ENCODE measurements around the gene SPATA46. TPM values are rescaled to one million over a fixed set of nuclear protein-coding genes. Genes with fewer than 3 reads are reported as not detected.

SPATA46 gene
- total and polyA plus RNA-seq, 2 experiments from 2014 or later, result not detected

- Histone ChIP-seq H3K27ac (ENCODE audit: low read depth) (no peak overlapping the region), H3K4me3 (no peak overlapping the region), H3K27me3 (ENCODE audit: insufficient read depth) (no peaks in the 10 kb centered on the region), H3K4me1 (ENCODE audit: insufficient read depth) (no peaks in the 10 kb centered on the region), H3K4me2 (no peak overlapping the region), H3K9me2 (ENCODE audit: insufficient read depth) (no peaks in the 10 kb centered on the region), H4K20me1 (replicated peaks; ENCODE audit: insufficient read depth) (no peaks in the 10 kb centered on the region), H3K36me3 (ENCODE audit: insufficient read depth) (no peaks in the 10 kb centered on the region), H3F3A (replicated peaks; ENCODE audit: low read depth) (no peaks in the 10 kb centered on the region), H3K79me2 (replicated peaks; ENCODE audit: insufficient read depth) (no peaks in the 10 kb centered on the region), H2AFZ (no peak overlapping the region)
- DNase-seq (ENCODE audit: low spot score) (no peak), ATAC-seq (no peak)
- Mint-ChIP-seq H3K27me3 (ENCODE audit: insufficient read depth, low read depth, poor library complexity) (peaks cover 22% of the 10 kb centered on the region), H3K27ac (no peak overlapping the region), H3K4me1 (no peaks in the 10 kb centered on the region; the same call in 2 of the 3 replicates), H3K4me3 (no peak overlapping the region), H3K36me3 (ENCODE audit: low read depth) (peaks cover 11% of the 10 kb centered on the region; the same call in 1 of the 3 replicates), H3K9me3 (no peaks in the 10 kb centered on the region)
- TF ChIP-seq POLR2AphosphoS5 (IDR thresholded peaks at IDR 0.05; ENCODE audit: low read depth) (no peak), ETS1 (IDR thresholded peaks at IDR 0.05) (no peak), REST (IDR thresholded peaks at IDR 0.05; ENCODE audit: unreplicated experiment) (no peak), ZNF114 (CRISPR knock-in tag; IDR thresholded peaks at IDR 0.05) (no peak), ZNF331 (CRISPR knock-in tag; IDR thresholded peaks at IDR 0.05; ENCODE audit: low read depth) (no peak), EZH2phosphoT487 (IDR thresholded peaks at IDR 0.05; ENCODE audit: unreplicated experiment) (no peak), STAT1 (IDR thresholded peaks at IDR 0.05; ENCODE audit: unreplicated experiment) (no peak), CREB1 (CRISPR knock-in tag; IDR thresholded peaks at IDR 0.05; ENCODE audit: low read depth) (no peak), JUNB (IDR thresholded peaks at IDR 0.05; ENCODE audit: unreplicated experiment) (no peak)
- TF ChIP-seq, protein P1, sequence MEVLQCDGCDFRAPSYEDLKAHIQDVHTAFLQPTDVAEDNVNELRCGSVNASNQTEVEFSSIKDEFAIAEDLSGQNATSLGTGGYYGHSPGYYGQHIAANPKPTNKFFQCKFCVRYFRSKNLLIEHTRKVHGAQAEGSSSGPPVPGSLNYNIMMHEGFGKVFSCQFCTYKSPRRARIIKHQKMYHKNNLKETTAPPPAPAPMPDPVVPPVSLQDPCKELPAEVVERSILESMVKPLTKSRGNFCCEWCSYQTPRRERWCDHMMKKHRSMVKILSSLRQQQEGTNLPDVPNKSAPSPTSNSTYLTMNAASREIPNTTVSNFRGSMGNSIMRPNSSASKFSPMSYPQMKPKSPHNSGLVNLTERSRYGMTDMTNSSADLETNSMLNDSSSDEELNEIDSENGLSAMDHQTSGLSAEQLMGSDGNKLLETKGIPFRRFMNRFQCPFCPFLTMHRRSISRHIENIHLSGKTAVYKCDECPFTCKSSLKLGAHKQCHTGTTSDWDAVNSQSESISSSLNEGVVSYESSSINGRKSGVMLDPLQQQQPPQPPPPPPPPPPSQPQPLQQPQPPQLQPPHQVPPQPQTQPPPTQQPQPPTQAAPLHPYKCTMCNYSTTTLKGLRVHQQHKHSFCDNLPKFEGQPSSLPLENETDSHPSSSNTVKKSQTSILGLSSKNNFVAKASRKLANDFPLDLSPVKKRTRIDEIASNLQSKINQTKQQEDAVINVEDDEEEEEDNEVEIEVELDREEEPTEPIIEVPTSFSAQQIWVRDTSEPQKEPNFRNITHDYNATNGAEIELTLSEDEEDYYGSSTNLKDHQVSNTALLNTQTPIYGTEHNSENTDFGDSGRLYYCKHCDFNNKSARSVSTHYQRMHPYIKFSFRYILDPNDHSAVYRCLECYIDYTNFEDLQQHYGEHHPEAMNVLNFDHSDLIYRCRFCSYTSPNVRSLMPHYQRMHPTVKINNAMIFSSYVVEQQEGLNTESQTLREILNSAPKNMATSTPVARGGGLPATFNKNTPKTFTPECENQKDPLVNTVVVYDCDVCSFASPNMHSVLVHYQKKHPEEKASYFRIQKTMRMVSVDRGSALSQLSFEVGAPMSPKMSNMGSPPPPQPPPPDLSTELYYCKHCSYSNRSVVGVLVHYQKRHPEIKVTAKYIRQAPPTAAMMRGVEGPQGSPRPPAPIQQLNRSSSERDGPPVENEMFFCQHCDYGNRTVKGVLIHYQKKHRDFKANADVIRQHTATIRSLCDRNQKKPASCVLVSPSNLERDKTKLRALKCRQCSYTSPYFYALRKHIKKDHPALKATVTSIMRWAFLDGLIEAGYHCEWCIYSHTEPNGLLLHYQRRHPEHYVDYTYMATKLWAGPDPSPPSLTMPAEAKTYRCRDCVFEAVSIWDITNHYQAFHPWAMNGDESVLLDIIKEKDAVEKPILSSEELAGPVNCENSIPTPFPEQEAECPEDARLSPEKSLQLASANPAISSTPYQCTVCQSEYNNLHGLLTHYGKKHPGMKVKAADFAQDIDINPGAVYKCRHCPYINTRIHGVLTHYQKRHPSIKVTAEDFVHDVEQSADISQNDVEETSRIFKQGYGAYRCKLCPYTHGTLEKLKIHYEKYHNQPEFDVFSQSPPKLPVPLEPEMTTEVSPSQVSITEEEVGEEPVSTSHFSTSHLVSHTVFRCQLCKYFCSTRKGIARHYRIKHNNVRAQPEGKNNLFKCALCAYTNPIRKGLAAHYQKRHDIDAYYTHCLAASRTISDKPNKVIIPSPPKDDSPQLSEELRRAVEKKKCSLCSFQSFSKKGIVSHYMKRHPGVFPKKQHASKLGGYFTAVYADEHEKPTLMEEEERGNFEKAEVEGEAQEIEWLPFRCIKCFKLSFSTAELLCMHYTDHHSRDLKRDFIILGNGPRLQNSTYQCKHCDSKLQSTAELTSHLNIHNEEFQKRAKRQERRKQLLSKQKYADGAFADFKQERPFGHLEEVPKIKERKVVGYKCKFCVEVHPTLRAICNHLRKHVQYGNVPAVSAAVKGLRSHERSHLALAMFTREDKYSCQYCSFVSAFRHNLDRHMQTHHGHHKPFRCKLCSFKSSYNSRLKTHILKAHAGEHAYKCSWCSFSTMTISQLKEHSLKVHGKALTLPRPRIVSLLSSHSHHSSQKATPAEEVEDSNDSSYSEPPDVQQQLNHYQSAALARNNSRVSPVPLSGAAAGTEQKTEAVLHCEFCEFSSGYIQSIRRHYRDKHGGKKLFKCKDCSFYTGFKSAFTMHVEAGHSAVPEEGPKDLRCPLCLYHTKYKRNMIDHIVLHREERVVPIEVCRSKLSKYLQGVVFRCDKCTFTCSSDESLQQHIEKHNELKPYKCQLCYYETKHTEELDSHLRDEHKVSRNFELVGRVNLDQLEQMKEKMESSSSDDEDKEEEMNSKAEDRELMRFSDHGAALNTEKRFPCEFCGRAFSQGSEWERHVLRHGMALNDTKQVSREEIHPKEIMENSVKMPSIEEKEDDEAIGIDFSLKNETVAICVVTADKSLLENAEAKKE (CRISPR knock-in tag; IDR thresholded peaks at IDR 0.05), result no peak
These were observed 5.0 kb downstream of the SPATA46 start for GRCh38 chr1:162371611-162372010.
